Body of pancreas (tissue), 4 donors: ENCODE results near the gene TXNDC5. TPM values are rescaled to one million over a fixed set of nuclear protein-coding genes. Genes with fewer than 3 reads are reported as not detected.

ENCODE experiments used
- ATAC-seq: fragments of 150-250 bp; one replicate; pipeline ENCODE4 v1.9.1; 2016
- DNase-seq, 4 donors: peaks; one replicate each; pipeline ENCODE4 v3.0.0-alpha.2; 2019
- H3K27ac ChIP-seq, 4 donors: fragments of 200-600 bp; sonication (generic); 1 replicate in 3 of 4; 2 replicates in 1 of 4; pipeline versions ENCODE4 v1.5.1 to v1.6.1; 2016 to 2019; ENCODE audit warnings: mild to moderate bottlenecking in 1 of 4, mixed read lengths in 1 of 4, moderate library complexity in 1 of 4
- H3K27me3 ChIP-seq, 2 donors: fragments of 200-600 bp; sonication (generic); one replicate each; pipeline ENCODE4 v1.6.0; 2016; ENCODE audit warnings: mild to moderate bottlenecking in 1 of 2
- H3K36me3 ChIP-seq, 2 donors: fragments of 200-600 bp; sonication (generic); replicated peaks in 1 of 2; 2 replicates each; pipeline ENCODE4 v1.5.1; 2016; ENCODE audit warnings: low read depth in 2 of 2; ENCODE audit not compliant: insufficient read depth in 1 of 2
- H3K4me1 ChIP-seq: fragments of 200-600 bp; sonication (generic); one replicate; pipeline ENCODE4 v1.6.0; 2016
- H3K4me3 ChIP-seq, 2 donors: fragments of 200-600 bp; sonication (generic); 1 replicate in 1 of 2; 2 replicates in 1 of 2; pipeline ENCODE4 v1.5.1; 2016 to 2019
- H3K9me3 ChIP-seq, 3 donors: fragments of 200-600 bp; sonication (generic); 1 replicate in 2 of 3; 2 replicates in 1 of 3; pipeline ENCODE4 v1.5.1; 2016
- CTCF ChIP-seq, 7 experiments: fragments of 450-650 bp in 4 of 7; fragments of 200-600 bp in 3 of 7; sonication (generic) in 3 of 7; IDR thresholded peaks; one replicate each; pipeline ENCODE4 v1.5.1; 2016 to 2019; ENCODE audit warnings: antibody characterized with exemption in 7 of 7
- POLR2A ChIP-seq, 3 donors: fragments of 450-650 bp; IDR thresholded peaks; one replicate each; pipeline ENCODE4 v1.6.1; 2016; ENCODE audit warnings: antibody characterized with exemption in 3 of 3, mild to moderate bottlenecking in 2 of 3
- WGBS, 2 donors: methylation state at CpG; one replicate each; pipeline ENCODE4 v1.1.5; 2017; 5-methylcytosine and 5-hydroxymethylcytosine counted together
- intact Hi-C: fragments of 100-400 bp; cut with DNase I; formaldehyde crosslinking; loops from one replicate; pipeline ENCODE4 v1.15.1; 2023
- total RNA-seq, 2 donors: library from RNA; depleted of rRNA; stranded (reverse); fragments of >200 nt; gene quantifications; one replicate each; pipeline ENCODE4 v1.1.0, GENCODE V29; 2016

Gene TXNDC5
- total RNA-seq, 2 donors from 2014 or later = 104 to 112 TPM

- Histone ChIP-seq H3K27ac (no peak overlapping the region), H3K4me1 (peaks cover 23% of the 10 kb centered on the region), H3K9me3 (no peaks in the 10 kb centered on the region), H3K27me3 (no peaks in the 10 kb centered on the region), H3K4me3 (no peak overlapping the region), H3K36me3 (no peaks in the 10 kb centered on the region)
- no peak for TF ChIP-seq CTCF (IDR thresholded peaks at IDR 0.05)
- DNase-seq = no peak
- ATAC-seq = no peak
- intact Hi-C loops = no loop called here
- 68 to 71% methylated on average over 8 of the region's 8 CpGs for WGBS, 2 donors
These were observed 2.3 kb upstream of the TXNDC5 start for GRCh38 chr6:7912736-7913517.

- ATAC-seq = no peak
- H3K27ac ChIP-seq = no peak overlapping the region
- no peaks in the 10 kb centered on the region for H3K27me3 ChIP-seq
- peaks cover 32% of the 10 kb centered on the region for H3K4me1 ChIP-seq
- TF ChIP-seq POLR2A (IDR thresholded peaks at IDR 0.05) (no peak), CTCF (IDR thresholded peaks at IDR 0.05) (no peak)
- DNase-seq = no peak
- H3K36me3 ChIP-seq = no peaks in the 10 kb centered on the region
- H3K9me3 ChIP-seq = no peaks in the 10 kb centered on the region
- no peak overlapping the region for H3K4me3 ChIP-seq
- WGBS, 2 donors = 86 to 88% methylated on average over 6 of the region's 6 CpGs
- intact Hi-C loops = no loop called here
These were observed 1.4 kb upstream of the TXNDC5 start for GRCh38 chr6:7912024-7912423.

- DNase-seq (no peak), ATAC-seq (no peak)
- no peak for TF ChIP-seq POLR2A (IDR thresholded peaks at IDR 0.05)
- TF ChIP-seq CTCF (IDR thresholded peaks at IDR 0.05) = no peak
- H3K4me3 ChIP-seq = no peak overlapping the region
- peaks cover 38% of the 10 kb centered on the region for H3K4me1 ChIP-seq
- no peaks in the 10 kb centered on the region for H3K27me3 ChIP-seq
- H3K9me3 ChIP-seq = no peaks in the 10 kb centered on the region
- WGBS, 2 donors = 85% methylated on average over 8 to 10 of the region's 11 CpGs
- peak overlapping the region in 3 of 4 donors; percentile 62 to 82 (median 67) for H3K27ac ChIP-seq
- H3K36me3 ChIP-seq = no peaks in the 10 kb centered on the region
- intact Hi-C loops = no loop called here
These were observed 747 bp upstream of the TXNDC5 start for GRCh38 chr6:7911345-7911725.

GRCh38 chr6:7910298-7910653 lies 312 bp downstream of the TXNDC5 start:
- no peak for TF ChIP-seq POLR2A (IDR thresholded peaks at IDR 0.05)
- no peak for TF ChIP-seq CTCF (IDR thresholded peaks at IDR 0.05)

More at GRCh38 chr6:7910298-7910653, 312 bp downstream of the TXNDC5 start:
- peaks cover 47% of the 10 kb centered on the region for H3K4me1 ChIP-seq
- ATAC-seq (peak; percentile 52), DNase-seq (no peak)
- no peaks in the 10 kb centered on the region for H3K27me3 ChIP-seq
- no peaks in the 10 kb centered on the region for H3K36me3 ChIP-seq
- H3K27ac ChIP-seq = peak overlapping the region; percentile 55 to 93 (median 82)
- H3K9me3 ChIP-seq = no peaks in the 10 kb centered on the region
- H3K4me3 ChIP-seq = peak overlapping the region in 1 of 2 donors; percentile 60
- intact Hi-C loops = no loop called here
- 0% methylated on average over 43 of the region's 57 CpGs; no CpG with 5 or more reads in 1 of the 2 donors for WGBS, 2 donors
